COR-L47 (cell line): ENCODE data around the gene SLC6A3.
"Not testable (repeated sequence)": the region's sequence is repeated elsewhere in the genome, so short reads cannot be mapped to it uniquely, and the experiment has no call there.

ENCODE experiments used
- DNase-seq: peaks from one replicate; lab custom pipeline; 2025; lab: John Stamatoyannopoulos, UW

The SLC6A3 gene

DNA sequence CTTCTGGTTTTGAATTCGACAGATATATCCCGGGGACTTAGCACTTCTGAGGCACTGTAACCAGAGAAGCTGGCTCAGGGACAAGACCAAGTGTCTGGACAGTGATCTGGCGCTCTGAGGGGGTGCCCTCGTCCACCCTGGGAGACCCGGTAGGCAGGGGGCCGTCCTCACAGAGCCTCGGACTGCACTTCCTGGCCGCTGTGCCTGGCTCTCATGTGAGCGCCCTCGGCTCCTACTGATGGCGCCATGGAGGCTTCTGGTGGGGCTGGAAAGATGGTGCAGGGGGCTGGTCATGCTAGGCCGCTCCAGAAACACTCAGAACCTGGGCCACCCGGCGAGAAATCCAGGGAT lies 18.8 kb upstream of the SLC6A3 start:
- DNase-seq, result no peak

DNA sequence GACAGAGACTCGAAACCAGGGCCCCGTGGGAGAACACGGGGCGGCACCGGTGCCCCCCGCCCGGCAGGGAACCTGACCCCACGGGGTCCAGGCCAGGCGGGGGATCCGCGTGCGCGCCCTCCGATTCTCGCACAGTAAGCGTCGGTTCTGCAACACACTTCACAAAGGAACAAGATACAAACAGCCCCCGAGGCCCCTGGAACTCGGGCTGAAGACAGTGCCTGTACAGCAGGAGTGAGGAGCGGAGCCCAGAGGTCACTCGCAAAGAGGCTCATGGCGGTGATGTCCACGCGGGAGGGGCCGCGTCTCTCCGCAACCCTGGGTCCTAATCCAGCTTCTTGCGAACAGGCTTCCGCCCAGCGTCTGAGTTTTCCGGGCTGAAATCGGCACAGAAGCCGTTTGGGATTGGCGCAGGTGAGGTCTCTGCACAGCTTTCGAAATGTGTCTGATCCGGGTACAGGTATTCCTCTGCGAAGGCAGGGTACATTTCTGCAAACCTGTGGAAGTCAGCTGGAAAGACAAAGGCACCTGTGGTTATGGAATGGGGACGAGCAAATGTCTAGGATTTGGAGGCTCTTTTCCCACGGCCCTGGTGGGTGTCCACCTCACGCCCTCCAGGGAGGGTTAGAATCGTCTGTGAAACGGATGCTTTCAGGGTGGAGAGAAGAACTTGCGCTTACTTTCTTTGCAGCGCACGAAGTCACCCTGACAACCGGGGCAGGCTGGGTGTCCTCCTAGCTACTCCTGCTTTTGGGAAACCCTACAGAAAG lies 18.3 kb upstream of the SLC6A3 start:
- no peak for DNase-seq

DNA sequence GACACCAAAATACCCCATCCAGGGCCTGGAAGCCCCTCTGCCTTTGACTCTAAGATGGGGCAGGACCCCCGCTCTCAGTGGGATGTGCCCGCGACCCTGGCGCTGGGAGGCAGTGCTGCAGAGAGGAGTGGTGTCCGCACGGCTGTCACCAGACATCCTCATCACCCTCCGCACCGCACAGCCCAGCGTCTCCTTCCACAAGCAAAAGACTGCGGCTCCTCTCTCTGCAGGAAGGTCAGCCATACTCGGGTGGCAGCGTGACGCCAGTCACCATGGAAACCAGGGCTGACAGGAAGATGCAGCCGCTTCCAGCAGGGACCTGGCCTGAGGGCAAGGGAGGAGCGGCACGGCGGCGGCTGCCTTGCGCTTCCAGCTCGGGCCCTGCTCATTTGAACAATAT lies 17.1 kb upstream of the SLC6A3 start:
- no peak for DNase-seq

DNA sequence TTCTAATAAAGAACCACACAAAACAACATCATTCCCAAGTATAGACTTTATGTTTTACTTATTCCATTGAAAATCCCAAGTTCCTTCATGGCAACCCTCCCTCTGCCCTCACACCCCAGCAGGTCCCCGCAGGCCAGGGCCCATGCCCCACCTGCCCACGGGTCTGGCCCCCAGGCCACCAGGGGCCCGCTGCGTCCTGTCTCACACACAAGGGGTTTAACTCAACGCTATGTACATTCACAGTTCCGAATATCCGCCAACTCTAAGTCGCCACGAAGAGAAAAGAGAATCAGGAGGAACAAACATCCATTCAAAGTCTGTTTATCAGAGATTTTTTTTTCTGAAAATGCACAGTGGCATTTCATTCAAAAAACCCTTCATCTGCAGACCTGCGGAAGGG lies 16.2 kb upstream of the SLC6A3 start:
- DNase-seq, result no peak

DNA sequence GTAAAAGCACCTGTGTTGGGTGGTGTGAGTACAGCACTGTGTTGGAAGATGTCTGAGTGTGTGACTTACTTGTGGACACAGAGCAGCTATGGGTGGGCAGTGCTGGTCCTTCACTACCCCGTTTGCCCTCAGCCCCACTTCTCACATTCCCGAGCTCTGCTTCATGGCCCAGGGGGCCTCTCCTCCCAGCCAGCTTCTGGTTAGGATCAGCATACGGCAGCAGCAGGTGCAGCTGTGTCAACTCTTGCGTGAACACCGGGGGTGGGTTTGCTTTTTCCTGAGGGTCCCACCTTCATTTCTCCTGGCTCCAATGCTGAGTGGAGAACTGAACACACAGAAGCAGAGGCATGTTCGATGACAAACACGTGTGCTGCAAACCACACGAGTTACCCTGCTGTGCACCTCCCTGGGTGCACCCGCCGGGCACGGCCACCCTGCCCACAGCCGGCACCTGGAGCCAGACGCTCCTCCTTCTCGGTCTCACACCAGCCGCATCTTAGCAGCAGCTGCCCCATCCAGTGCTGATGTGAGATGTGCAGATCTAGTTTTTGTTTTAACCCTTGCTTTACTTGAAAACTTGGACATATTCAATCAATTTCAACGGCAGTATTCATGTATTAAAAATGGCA lies 14.9 kb upstream of the SLC6A3 start:
- DNase-seq, result peak; percentile 55

DNA sequence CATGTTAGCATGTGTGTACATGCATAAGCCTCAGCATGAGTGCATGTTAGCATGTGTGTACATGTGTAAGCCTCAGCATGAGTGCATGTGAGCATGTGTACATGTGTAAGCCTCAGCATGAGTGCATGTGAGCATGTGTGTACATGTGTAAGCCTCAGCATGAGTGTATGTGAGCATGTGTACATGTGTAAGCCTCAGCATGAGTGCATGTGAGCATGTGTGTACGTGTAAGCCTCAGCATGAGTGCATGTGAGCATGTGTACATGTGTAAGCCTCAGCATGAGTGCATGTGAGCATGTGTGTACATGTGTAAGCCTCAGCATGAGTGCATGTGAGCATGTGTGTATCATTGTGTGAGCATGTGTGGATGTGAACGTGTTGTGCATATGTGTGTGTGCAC lies 14.2 kb upstream of the SLC6A3 start:
- not testable (repeated sequence) for DNase-seq

DNA sequence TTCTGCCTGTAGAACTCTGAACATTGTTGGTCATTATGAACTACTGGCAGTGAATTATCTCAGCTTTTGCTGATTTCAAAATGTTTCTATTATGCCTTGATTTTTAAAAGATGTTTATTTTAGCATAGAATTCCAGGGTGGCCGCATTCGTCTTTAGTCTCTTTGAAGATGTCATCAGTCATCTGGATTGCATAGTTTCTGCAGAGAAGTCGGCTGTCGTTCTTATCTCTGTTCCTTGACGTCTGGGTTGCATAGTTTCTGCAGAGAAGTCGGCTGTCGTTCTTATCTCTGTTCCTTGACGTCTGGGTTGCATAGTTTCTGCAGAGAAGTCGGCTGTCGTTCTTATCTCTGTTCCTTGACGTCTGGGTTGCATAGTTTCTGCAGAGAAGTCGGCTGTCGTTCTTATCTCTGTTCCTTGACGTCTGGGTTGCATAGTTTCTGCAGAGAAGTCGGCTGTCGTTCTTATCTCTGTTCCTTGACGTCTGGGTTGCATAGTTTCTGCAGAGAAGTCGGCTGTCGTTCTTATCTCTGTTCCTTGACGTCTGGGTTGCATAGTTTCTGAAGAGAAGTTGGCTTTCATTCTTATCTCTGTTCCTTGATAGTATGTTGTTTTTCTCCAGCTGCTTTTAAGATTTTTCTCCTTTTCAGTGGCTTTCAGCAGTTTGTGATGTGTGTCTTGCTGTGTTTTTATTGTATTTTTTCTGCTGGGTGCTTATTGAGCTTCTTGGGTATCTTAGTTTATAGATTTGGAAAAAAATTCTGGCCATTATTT lies 11.1 kb upstream of the SLC6A3 start:
- not testable (repeated sequence) for DNase-seq

DNA sequence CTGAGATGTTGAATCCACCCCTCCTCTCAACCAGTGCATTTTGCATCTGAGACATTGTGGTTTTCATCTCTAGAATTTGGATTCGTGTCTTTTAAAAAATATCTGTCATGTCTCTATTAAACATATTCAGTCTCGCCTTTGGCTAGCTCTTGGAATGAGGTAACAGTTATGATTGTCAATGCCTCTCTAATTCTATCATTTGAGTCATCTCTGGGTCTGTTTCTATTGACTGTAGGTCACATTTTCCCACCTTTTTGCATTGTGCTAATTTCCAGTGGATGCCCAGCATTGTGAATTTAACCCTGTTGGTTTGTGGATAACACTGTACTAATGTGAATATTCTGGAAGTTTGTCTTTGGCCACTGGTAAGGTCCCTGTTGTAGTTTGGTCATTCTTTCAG lies 8.4 kb upstream of the SLC6A3 start:
- DNase-seq, result no peak

DNA sequence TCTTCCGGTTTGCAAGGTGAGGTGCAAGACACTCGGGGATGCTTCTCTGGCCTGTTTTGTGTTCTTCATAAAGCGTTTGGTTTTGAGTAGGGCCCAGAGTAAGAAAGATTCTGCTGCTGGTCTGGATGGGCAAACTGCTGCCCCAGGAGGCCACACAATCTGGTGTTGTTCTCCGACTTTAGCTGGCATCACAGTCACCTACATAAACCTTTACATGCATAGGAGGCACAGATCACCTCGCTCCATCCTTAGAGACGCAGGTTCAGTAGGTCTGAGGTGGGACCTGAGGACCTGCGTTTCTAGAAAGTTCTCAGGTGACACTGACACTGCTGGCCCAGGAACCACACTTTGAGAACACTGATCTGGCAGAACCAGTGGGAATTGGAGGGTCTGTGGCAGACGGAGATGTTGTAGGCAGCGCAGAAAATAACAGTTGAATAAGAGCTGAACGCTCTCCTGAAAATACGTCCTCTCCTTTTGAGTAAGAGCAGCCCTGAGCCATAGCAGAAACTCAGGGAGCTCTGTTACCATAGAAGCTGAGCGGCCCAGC lies 3.9 kb upstream of the SLC6A3 start:
- no peak for DNase-seq

DNA sequence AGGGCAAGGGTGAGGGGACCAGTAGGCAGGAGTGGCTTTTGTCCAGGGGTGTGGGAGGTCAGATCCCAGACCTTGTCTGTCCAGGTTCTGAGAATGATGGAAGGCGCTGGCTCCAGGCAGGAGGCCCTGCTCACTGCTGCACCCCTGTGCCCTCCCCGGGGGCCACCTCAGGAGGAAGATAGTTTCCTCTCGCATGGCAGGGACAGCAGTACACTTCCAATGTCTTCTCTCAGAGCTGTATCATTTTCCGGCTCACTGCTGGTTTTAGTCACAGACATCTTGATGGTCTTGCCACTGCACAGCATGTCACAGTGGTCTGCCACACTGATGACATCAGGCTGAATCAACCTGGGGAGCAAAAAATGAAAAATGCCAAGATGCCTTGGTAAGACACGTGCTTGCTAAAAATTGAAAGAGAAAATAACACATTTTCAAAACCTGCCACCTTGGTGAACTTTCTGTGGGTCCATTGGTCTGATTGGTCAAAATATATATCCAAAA lies 3.3 kb upstream of the SLC6A3 start:
- DNase-seq, result no peak

DNA sequence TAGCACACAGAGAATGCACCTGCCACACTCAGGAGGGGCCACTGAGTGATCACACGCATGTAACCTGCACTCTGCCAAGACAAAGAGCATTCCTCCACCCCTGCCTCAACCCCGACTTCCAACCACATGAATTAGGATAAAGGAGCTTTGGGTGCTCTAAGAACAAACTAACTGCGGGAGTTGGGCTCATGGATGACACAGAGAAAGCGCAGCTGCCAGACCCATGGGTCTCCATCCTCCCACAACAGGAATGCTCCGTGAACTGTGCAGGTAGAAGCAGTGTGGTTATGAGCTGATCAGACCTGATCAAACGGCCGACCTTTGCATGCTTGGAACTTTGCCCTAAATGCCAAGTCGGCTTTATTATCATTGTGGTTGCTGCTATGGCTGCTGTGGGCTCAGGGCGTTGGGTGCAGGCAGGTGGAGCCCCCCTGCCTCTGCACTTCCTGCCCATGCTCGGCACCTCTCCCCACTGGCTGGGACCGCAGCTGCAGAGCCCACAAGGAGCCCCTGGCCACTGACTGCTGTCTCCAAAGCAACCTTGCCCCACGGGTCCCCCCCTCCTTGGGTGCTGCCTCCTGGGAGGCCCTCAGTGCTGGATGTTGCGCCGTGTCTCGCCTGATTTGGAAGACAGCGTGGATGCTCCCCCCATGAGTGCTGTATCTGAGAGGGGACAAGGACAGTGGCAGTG lies 2.6 kb upstream of the SLC6A3 start:
- DNase-seq, result no peak

DNA sequence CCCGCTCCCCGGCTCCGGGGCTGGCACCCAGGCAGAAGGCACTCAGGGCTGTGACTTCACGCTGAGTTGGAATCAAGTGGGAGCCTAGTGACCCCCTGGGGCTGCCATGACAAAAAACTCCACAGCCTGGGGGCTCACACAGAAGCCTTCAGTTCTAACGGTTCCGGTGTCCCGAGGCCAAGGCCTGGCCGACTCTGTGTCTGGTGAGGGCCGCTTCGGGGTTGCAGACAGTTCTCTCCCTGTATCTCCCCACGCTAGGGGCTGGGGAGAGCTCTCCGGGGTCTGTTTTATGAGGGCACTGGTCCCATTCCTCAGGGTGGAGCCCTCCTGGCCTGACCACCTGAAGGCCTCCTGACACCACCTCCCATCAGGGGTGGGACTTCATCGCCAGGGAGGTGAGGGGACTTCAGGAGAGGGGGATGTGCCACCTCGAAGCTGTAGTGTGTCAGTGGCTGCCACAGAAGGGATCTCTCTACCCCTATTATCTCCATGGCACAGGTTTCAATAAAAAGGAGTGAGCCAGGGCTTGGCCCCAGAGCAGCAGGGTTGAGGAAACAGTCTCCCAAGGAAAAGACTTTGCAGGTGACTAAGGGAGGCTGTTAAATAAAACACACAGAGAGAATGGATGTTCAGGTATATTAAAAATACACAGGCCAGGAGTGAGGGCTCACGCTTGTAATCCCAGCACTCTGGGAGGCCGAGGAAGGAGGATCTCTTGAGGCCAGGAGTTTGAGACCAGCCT lies 1.5 kb upstream of the SLC6A3 start:
- DNase-seq, result no peak

DNA sequence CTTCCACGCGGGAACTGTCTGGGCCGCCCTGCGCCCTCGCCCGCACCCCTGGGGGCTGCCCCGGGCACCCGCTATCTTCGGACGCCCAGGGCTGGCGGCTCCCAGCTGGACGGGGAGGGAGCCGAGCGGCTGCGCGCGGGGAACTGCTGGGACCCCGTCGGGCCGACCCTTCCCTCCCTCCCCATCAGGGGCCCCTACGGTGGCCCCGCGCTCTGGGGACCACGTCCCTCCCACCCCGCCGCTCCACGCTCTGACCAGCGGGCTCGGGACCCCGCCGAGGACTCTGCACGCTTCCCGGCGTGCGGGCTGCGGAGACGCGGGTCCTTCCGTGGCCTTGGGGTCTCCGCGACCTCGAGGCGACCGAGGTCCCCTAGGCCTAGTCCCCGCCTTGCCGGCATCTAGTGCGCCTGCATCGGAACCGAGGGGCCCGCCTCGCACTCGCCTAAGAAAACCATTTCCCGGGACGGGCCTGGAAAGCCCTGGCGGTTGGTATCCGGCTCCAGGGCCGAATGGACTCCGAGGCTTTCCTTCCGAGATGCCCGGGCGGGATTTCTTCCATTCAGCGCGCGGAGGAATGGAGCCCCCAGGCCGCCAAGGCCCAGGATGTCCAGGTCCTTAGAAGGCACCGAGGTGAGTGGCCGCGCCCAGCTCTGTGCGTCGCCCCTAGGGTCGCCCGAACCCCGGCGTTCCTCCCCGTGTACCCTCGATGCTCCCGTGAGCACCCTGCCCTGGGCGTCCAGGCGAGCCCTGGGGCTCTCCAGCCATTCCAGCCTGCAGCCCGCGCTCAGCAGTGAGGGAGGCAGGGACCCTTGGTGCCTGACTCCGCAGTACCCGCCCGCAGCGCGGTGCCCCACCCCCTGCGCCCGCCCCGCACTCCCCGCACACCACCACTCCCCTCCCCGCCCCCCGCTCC lies 705 bp upstream of the SLC6A3 start:
- DNase-seq, result no peak

DNA sequence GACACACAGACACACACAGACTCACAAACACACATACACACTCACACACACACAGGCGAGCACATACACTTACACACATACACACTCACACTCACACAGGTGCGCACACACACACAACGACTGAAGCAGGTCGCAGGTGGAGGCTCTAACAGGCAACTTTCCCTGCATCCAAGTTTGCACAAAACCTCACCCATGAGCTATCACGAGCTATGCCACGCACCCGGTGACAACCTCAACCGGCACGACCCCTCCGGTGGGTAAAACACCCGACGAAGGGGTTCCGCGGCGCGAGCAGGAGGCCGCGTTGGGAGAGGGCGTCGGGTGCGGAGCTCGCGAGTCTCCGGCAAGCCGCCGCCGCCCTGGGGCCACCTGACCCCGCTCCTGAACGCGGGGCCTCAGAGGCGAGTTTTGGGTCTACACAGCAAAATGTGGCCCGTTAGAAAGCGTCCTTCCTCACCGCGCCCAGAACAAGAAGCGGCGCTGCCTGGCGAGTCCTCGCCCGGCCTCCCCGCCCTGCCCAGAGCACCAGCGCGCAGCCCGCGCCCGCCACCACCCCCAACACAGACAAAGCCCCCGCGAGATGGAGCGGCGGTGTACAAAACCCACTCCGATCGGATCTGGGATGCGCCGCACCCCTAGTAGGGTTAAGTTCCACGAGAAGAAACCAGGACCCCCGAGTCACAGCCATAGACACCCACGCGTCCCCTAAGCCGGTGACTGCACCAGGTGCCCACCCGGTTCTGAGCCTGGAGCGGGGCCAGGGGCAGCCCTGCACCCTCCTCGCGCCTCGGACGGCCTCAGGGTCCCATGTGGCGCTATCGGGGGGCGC lies 665 bp downstream of the SLC6A3 start:
- DNase-seq, result no peak

DNA sequence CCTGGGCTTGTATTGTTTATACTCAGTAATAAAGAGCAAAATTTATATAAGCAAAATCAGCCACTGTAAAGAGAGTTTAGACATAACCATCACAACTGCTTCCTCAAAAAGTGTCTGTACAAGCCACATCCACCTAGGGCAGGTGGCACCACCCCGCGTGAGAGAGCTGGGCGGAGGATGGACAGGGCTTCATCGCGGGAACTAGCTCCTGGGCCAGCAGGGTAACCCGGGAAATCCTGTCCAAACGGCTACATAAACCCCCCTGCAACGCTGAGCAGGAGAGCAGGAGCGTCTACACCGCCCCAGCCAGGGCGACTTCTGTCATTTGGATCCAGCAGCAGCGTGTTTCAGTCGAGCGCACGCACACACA lies 1.3 kb downstream of the SLC6A3 start:
- no peak for DNase-seq

DNA sequence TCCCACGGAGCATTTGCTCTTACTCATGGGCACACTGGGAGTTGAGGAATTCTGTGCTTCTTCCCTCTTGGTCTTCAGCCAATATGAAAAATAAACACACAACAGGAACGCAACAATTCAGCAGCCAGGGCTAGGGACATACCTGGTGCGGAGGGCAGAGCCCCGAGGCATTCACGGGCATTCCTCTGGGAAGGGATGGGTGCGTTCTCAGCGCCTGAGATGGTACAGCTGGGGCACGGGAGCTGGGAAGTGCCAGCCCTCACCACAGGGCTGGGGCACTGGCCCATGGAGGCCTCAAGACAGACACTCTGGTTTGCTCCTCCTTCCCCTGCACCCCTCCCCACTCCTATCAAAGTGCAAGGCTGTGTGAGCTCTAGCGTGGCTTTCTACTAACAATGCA lies 2.1 kb downstream of the SLC6A3 start:
- no peak for DNase-seq

DNA sequence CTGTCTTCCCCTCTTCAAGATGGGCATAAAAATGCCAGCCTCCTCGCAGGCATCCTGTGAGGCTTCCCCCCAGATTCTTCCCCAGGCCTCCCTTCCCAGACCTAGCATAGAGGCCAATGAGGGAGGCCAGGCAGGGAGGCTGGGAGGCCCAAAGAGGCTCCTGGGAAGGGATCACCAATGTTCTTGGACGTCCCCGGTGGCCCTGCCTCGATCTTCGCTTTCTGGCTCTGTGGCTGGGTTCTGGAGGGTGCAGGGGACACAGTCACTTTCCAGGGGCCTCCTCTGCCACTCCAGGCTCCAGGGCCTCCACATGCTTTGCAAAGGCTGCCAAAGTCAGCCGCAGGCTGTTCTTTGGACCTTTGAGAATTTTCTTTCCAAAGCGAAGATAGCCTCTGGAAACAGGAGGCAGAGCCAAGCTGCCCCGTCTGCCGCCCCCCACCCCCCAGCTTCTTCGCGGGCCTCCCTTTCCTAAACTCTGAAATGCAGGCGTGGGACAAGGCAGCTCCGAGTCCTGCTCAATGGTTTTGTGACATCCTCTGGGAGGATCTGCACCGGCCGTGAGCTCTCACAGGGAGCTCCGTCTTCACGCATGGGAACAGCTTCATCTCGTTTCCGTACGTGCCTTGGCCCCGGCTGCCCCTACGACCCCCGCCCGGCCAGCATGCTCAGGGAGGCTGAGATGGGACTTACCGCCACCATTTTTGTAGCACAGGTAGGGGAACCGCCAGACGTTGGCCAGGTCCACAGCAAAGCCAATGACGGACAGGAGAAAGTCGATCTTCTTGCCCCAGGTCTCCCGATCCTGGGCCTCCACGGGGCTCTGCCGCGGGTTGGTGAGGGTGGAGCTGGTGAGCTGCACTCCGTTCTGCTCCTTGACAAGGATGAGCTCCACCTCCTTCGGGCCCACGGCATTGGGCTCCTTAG lies 2.8 kb downstream of the SLC6A3 start:
- no peak for DNase-seq

DNA sequence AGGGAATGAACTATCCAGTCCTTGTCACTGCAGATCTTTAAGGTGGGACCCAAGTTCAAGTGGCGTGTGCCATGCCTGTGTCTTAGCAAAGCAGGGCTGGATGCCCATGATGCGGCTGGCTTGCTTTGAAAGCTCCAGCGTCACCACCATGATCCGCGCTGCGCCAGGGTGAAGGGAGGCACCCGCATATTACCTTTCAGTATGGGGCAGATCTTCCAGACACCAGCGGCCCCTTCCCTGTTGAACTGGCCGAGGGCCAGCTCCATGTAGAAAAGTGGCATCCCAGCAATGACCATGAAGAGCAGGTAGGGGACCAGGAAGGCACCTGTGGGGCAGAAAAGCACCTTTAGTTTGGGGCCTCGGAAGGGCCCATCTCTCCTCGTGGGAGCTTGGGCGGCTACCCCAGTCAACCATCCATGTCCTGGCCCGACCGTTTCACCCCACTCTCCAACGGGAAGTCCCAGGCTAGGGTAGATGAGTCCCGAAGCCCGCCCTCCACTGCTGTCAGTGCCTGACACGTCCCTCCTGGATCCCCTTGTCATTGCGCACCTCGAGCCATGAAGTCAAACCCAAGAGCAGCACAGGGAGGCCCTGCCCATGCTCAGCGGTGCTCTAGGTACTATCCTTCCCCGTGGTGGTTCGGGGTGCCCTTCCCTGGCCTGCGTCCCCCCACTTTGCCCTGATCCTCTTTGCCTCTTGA lies 3.9 kb downstream of the SLC6A3 start:
- DNase-seq, result no peak
